HEK293 (cell line): ENCODE data around the gene ABCF2.

ENCODE experiments used
- EGR2 ChIP-seq: fragments of 450-650 bp; formaldehyde crosslinking; IDR thresholded peaks from 2 replicates; pipeline ENCODE4 v1.5.1; 2016; ENCODE audit warnings: low read depth, missing biosample characterization, missing genetic modification characterization
- KLF1 ChIP-seq: fragments of 450-650 bp; formaldehyde crosslinking; IDR thresholded peaks from 2 replicates; pipeline ENCODE4 v1.5.1; 2016; ENCODE audit warnings: missing biosample characterization, missing genetic modification characterization
- SCRT2 ChIP-seq: fragments of 450-650 bp; formaldehyde crosslinking; IDR thresholded peaks from 2 replicates; pipeline ENCODE4 v1.5.1; 2016; ENCODE audit warnings: missing biosample characterization, missing genetic modification characterization
- ZBTB20 ChIP-seq: fragments of 450-650 bp; formaldehyde crosslinking; IDR thresholded peaks from 2 replicates; pipeline ENCODE4 v1.5.1; 2016; ENCODE audit warnings: missing biosample characterization, missing genetic modification characterization
- ZBTB21 ChIP-seq: fragments of 450-650 bp; formaldehyde crosslinking; IDR thresholded peaks from 2 replicates; pipeline ENCODE4 v1.5.1; 2017; ENCODE audit warnings: missing biosample characterization, missing genetic modification characterization
- ZNF112 ChIP-seq: fragments of 450-650 bp; formaldehyde crosslinking; IDR thresholded peaks from 2 replicates; pipeline ENCODE4 v1.5.0; 2017; ENCODE audit warnings: missing biosample characterization, missing genetic modification characterization
- ZNF16 ChIP-seq: fragments of 450-650 bp; formaldehyde crosslinking; IDR thresholded peaks from 2 replicates; pipeline ENCODE4 v1.5.1; 2016; ENCODE audit warnings: low read depth, missing biosample characterization, missing genetic modification characterization
- ZNF274 ChIP-seq, 2 experiments: fragments of 200-500 bp in 1 of 2; fragments of 450-650 bp in 1 of 2; sonication (Bioruptor generic) in 1 of 2; formaldehyde crosslinking in 1 of 2; IDR thresholded peaks; 2 replicates each; pipeline versions ENCODE4 v1.5.1 to v1.6.1; 2014 to 2016; ENCODE audit warnings: borderline replicate concordance in 1 of 2, inconsistent platforms in 1 of 2, low read length in 1 of 2, missing biosample characterization in 1 of 2, missing genetic modification characterization in 1 of 2
- ZNF354C ChIP-seq: fragments of 450-650 bp; formaldehyde crosslinking; IDR thresholded peaks from 2 replicates; pipeline ENCODE4 v1.5.1; 2016; ENCODE audit warnings: missing biosample characterization, missing genetic modification characterization, low read depth, borderline replicate concordance
- ZNF404 ChIP-seq: fragments of 450-650 bp; formaldehyde crosslinking; IDR thresholded peaks from 2 replicates; pipeline ENCODE4 v1.5.1; 2017; ENCODE audit warnings: missing biosample characterization, missing genetic modification characterization
- ZNF521 ChIP-seq: fragments of 450-650 bp; formaldehyde crosslinking; IDR thresholded peaks from 2 replicates; pipeline ENCODE4 v1.5.1; 2017; ENCODE audit warnings: missing biosample characterization, mild to moderate bottlenecking, missing genetic modification characterization
- ZNF555 ChIP-seq: fragments of 450-650 bp; formaldehyde crosslinking; conservative IDR thresholded peaks from 2 replicates; pipeline ENCODE4 v1.5.1; 2017; ENCODE audit warnings: missing biosample characterization, mild to moderate bottlenecking, missing genetic modification characterization, inconsistent platforms
- ZNF571 ChIP-seq: fragments of 450-650 bp; formaldehyde crosslinking; IDR thresholded peaks from 2 replicates; pipeline ENCODE4 v1.5.0; 2017; ENCODE audit warnings: missing biosample characterization, missing genetic modification characterization
- ZNF624 ChIP-seq: fragments of 450-650 bp; formaldehyde crosslinking; IDR thresholded peaks from 2 replicates; pipeline ENCODE4 v1.5.1; 2017; ENCODE audit warnings: missing biosample characterization, missing genetic modification characterization
- ZNF629 ChIP-seq: fragments of 450-650 bp; formaldehyde crosslinking; IDR thresholded peaks from 2 replicates; pipeline ENCODE4 v1.5.1; 2017; ENCODE audit warnings: missing biosample characterization, missing genetic modification characterization
- ZNF660 ChIP-seq: fragments of 450-650 bp; IDR thresholded peaks from 2 replicates; pipeline ENCODE4 v1.5.1; 2018; ENCODE audit warnings: missing biosample characterization, mild to moderate bottlenecking, missing genetic modification characterization
- ZNF843 ChIP-seq: fragments of 450-650 bp; formaldehyde crosslinking; IDR thresholded peaks from 2 replicates; pipeline ENCODE4 v1.5.1; 2016; ENCODE audit warnings: missing biosample characterization, missing genetic modification characterization
- TF ChIP-seq, protein P1 (sequence below): sonication (generic); formaldehyde crosslinking; IDR thresholded peaks from 2 replicates; pipeline ENCODE4 v1.8.1; 2022; ENCODE audit warnings: mild to moderate bottlenecking, moderate library complexity, missing genetic modification reagents
- TF ChIP-seq, protein P2 (sequence below): fragments of 450-650 bp; formaldehyde crosslinking; IDR thresholded peaks from 2 replicates; pipeline ENCODE4 v1.5.1; 2016; ENCODE audit warnings: missing biosample characterization, missing genetic modification characterization
- TF ChIP-seq, protein P3 (sequence below): fragments of 450-650 bp; formaldehyde crosslinking; IDR thresholded peaks from 2 replicates; pipeline ENCODE4 v1.5.1; 2017; ENCODE audit warnings: missing biosample characterization, missing genetic modification characterization
- TF ChIP-seq, protein P4 (sequence below): fragments of 450-650 bp; formaldehyde crosslinking; conservative IDR thresholded peaks from 2 replicates; pipeline ENCODE4 v1.5.1; 2016; ENCODE audit warnings: low read depth, missing biosample characterization, missing genetic modification characterization
- TF ChIP-seq, protein P5 (sequence below): fragments of 450-650 bp; formaldehyde crosslinking; IDR thresholded peaks from 2 replicates; pipeline ENCODE4 v1.5.1; 2016; ENCODE audit warnings: missing biosample characterization, missing genetic modification characterization
- TF ChIP-seq, protein P6 (sequence below): fragments of 450-650 bp; formaldehyde crosslinking; IDR thresholded peaks from 2 replicates; pipeline ENCODE4 v1.5.1; 2016; ENCODE audit warnings: missing biosample characterization, missing genetic modification characterization

ABCF2 gene

DNA sequence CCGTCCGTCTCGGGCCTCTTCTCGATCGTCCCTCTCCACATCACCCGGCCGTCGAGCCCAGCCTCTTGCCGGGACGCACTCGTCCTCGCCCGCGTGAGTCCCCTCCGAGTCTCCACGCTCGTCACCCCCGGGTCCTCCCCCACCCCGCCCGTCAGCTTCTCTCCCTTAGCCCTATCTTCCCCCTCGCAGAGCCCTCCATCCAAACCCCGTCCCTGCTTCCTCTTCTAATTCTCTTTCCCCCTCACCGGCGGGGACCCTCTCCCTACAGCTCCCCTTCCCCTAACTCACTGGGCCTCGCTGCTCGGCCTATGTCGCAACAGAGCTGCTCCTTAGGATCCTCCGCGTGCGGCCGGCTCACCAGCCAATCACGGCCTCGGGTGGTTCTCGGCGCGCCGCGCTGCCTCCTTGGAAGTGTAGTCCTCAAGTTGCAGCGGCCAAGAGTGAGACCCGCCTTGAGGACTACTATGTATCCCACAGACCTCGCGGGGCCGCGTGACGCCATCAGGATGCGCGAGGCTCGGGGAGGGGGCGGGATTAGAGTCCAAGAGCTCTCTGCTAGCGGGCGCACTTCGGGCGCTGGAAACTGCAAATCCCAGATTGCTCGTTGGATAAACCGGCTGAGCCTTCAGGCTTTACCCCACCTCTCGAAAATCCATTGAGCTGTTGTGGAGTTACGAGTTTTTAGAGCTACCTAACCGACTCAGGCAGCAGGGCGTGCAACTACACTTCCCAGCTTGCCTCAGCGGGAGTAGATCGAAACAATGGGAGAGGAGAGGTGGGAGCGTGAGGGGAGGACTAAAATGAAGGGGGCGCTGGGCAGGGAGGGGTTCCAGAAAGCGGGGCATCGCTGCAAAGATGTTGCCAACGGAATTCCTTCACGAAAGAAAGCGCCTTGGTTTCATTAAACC, at the start of gene ABCF2 (continued):
- TF ChIP-seq, protein P1, sequence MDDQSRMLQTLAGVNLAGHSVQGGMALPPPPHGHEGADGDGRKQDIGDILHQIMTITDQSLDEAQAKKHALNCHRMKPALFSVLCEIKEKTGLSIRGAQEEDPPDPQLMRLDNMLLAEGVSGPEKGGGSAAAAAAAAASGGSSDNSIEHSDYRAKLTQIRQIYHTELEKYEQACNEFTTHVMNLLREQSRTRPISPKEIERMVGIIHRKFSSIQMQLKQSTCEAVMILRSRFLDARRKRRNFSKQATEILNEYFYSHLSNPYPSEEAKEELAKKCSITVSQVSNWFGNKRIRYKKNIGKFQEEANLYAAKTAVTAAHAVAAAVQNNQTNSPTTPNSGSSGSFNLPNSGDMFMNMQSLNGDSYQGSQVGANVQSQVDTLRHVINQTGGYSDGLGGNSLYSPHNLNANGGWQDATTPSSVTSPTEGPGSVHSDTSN (CRISPR knock-in tag), result no peak
- no peak for TF ChIP-seq ZNF354C (tag by site-specific recombination)
- TF ChIP-seq, protein P2, sequence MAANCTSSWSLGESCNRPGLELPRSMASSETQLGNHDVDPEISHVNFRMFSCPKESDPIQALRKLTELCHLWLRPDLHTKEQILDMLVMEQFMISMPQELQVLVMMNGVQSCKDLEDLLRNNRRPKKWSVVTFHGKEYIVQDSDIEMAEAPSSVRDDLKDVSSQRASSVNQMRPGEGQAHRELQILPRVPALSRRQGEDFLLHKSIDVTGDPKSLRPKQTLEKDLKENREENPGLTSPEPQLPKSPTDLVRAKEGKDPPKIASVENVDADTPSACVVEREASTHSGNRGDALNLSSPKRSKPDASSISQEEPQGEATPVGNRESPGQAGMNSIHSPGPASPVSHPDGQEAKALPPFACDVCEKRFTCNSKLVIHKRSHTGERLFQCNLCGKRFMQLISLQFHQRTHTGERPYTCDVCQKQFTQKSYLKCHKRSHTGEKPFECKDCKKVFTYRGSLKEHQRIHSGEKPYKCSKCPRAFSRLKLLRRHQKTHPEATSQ (tag by site-specific recombination), result no peak
- TF ChIP-seq ZBTB20 (tag by site-specific recombination), result peak; percentile 80; the same call in 1 of the 2 replicates
- TF ChIP-seq ZNF404 (tag by site-specific recombination), result no peak
- TF ChIP-seq, protein P3, sequence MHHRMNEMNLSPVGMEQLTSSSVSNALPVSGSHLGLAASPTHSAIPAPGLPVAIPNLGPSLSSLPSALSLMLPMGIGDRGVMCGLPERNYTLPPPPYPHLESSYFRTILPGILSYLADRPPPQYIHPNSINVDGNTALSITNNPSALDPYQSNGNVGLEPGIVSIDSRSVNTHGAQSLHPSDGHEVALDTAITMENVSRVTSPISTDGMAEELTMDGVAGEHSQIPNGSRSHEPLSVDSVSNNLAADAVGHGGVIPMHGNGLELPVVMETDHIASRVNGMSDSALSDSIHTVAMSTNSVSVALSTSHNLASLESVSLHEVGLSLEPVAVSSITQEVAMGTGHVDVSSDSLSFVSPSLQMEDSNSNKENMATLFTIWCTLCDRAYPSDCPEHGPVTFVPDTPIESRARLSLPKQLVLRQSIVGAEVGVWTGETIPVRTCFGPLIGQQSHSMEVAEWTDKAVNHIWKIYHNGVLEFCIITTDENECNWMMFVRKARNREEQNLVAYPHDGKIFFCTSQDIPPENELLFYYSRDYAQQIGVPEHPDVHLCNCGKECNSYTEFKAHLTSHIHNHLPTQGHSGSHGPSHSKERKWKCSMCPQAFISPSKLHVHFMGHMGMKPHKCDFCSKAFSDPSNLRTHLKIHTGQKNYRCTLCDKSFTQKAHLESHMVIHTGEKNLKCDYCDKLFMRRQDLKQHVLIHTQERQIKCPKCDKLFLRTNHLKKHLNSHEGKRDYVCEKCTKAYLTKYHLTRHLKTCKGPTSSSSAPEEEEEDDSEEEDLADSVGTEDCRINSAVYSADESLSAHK, result peak; percentile 94
- TF ChIP-seq, protein P4, sequence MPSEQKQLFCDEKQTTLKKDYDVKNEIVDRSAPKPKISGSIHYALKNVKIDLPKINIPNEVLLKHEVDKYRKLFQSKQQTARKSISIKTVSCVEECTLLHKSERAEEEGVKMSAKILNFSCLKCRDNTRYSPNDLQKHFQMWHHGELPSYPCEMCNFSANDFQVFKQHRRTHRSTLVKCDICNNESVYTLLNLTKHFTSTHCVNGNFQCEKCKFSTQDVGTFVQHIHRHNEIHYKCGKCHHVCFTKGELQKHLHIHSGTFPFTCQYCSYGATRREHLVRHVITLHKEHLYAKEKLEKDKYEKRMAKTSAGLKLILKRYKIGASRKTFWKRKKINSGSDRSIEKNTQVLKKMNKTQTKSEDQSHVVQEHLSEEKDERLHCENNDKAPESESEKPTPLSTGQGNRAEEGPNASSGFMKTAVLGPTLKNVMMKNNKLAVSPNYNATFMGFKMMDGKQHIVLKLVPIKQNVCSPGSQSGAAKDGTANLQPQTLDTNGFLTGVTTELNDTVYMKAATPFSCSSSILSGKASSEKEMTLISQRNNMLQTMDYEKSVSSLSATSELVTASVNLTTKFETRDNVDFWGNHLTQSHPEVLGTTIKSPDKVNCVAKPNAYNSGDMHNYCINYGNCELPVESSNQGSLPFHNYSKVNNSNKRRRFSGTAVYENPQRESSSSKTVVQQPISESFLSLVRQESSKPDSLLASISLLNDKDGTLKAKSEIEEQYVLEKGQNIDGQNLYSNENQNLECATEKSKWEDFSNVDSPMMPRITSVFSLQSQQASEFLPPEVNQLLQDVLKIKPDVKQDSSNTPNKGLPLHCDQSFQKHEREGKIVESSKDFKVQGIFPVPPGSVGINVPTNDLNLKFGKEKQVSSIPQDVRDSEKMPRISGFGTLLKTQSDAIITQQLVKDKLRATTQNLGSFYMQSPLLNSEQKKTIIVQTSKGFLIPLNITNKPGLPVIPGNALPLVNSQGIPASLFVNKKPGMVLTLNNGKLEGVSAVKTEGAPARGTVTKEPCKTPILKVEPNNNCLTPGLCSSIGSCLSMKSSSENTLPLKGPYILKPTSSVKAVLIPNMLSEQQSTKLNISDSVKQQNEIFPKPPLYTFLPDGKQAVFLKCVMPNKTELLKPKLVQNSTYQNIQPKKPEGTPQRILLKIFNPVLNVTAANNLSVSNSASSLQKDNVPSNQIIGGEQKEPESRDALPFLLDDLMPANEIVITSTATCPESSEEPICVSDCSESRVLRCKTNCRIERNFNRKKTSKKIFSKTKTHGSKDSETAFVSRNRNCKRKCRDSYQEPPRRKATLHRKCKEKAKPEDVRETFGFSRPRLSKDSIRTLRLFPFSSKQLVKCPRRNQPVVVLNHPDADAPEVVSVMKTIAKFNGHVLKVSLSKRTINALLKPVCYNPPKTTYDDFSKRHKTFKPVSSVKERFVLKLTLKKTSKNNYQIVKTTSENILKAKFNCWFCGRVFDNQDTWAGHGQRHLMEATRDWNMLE, result no peak
- 0 out of 2 replicates have a peak, but pooled peaks have one; percentile 16 for TF ChIP-seq EGR2 (tag by site-specific recombination)
- TF ChIP-seq, protein P5, sequence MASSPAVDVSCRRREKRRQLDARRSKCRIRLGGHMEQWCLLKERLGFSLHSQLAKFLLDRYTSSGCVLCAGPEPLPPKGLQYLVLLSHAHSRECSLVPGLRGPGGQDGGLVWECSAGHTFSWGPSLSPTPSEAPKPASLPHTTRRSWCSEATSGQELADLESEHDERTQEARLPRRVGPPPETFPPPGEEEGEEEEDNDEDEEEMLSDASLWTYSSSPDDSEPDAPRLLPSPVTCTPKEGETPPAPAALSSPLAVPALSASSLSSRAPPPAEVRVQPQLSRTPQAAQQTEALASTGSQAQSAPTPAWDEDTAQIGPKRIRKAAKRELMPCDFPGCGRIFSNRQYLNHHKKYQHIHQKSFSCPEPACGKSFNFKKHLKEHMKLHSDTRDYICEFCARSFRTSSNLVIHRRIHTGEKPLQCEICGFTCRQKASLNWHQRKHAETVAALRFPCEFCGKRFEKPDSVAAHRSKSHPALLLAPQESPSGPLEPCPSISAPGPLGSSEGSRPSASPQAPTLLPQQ (tag by site-specific recombination), result peak; percentile 58
- no peak for TF ChIP-seq KLF1 (tag by site-specific recombination)
- TF ChIP-seq ZNF624, result no peak
- TF ChIP-seq, protein P6, sequence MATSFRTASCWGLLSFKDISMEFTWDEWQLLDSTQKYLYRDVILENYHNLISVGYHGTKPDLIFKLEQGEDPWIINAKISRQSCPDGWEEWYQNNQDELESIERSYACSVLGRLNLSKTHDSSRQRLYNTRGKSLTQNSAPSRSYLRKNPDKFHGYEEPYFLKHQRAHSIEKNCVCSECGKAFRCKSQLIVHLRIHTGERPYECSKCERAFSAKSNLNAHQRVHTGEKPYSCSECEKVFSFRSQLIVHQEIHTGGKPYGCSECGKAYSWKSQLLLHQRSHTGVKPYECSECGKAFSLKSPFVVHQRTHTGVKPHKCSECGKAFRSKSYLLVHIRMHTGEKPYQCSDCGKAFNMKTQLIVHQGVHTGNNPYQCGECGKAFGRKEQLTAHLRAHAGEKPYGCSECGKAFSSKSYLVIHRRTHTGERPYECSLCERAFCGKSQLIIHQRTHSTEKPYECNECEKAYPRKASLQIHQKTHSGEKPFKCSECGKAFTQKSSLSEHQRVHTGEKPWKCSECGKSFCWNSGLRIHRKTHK (tag by site-specific recombination), result no peak
- TF ChIP-seq ZNF660, result peak; percentile 89
- TF ChIP-seq ZNF555, result no peak
- TF ChIP-seq SCRT2 (tag by site-specific recombination), result no peak
- TF ChIP-seq ZNF16 (tag by site-specific recombination), result no peak
- TF ChIP-seq ZNF521 (tag by site-specific recombination), result no peak
- TF ChIP-seq ZNF571, result no peak
- TF ChIP-seq ZNF843 (tag by site-specific recombination), result 0 out of 2 replicates have a peak, but pooled peaks have one; percentile 13
- TF ChIP-seq ZNF274 (IDR thresholded peaks at IDR 0.05; ENCODE audit: low read length), result no peak
- no peak for TF ChIP-seq ZNF274 (tag by site-specific recombination; IDR thresholded peaks at IDR 0.05; ENCODE audit: borderline replicate concordance)
- no peak for TF ChIP-seq ZNF112 (tag by site-specific recombination)
- peak; percentile 80 for TF ChIP-seq ZNF629
- TF ChIP-seq ZBTB21 (tag by site-specific recombination), result peak; percentile 9; the same call in 1 of the 2 replicates
